GM15510 (cell line): ENCODE data around the gene FGGY.

Experiments
- POLR2A ChIP-seq: IDR thresholded peaks from 3 replicates; pipeline ENCODE4 v1.6.1; 2011; ENCODE audit warnings: borderline replicate concordance; ENCODE audit not compliant: insufficient read length; ENCODE audit errors: extremely low read depth

Gene FGGY

GRCh38 chr1:59276439-59276851, 20.4 kb upstream of the FGGY start:
- TF ChIP-seq POLR2A = no peak

- TF ChIP-seq POLR2A = no peak
These were observed 18.0 kb upstream of the FGGY start for GRCh38 chr1:59278780-59279354.

GRCh38 chr1:59279645-59280044, 17.2 kb upstream of the FGGY start:
- TF ChIP-seq POLR2A = no peak

GRCh38 chr1:59282951-59283350, 13.9 kb upstream of the FGGY start:
- TF ChIP-seq POLR2A = no peak

- TF ChIP-seq POLR2A = no peak
These were observed 11.2 kb upstream of the FGGY start for GRCh38 chr1:59285691-59286090.

- TF ChIP-seq POLR2A = no peak
These were observed 8.8 kb upstream of the FGGY start for GRCh38 chr1:59288046-59288445.

- no peak for TF ChIP-seq POLR2A
These were observed 7.3 kb upstream of the FGGY start for GRCh38 chr1:59289570-59289969.

- TF ChIP-seq POLR2A = no peak
These were observed 6.5 kb upstream of the FGGY start for GRCh38 chr1:59290193-59290949.

- no peak for TF ChIP-seq POLR2A
These were observed 5.3 kb upstream of the FGGY start for GRCh38 chr1:59291561-59291960.

- TF ChIP-seq POLR2A = no peak
These were observed 4.3 kb upstream of the FGGY start for GRCh38 chr1:59292562-59292961.

GRCh38 chr1:59293206-59293605, 3.7 kb upstream of the FGGY start:
- no peak for TF ChIP-seq POLR2A

GRCh38 chr1:59293849-59294248, 3.0 kb upstream of the FGGY start:
- TF ChIP-seq POLR2A = no peak

- no peak for TF ChIP-seq POLR2A
These were observed 2.5 kb upstream of the FGGY start for GRCh38 chr1:59294423-59294822.

- TF ChIP-seq POLR2A = no peak
These were observed 1.3 kb upstream of the FGGY start for GRCh38 chr1:59295618-59296017.

- TF ChIP-seq POLR2A = no peak
These were observed 1.2 kb downstream of the FGGY start for GRCh38 chr1:59298026-59298583.

- TF ChIP-seq POLR2A = no peak
These were observed 1.9 kb downstream of the FGGY start for GRCh38 chr1:59298710-59299346.

- TF ChIP-seq POLR2A = no peak
These were observed 5.4 kb downstream of the FGGY start for GRCh38 chr1:59302297-59302696.

- no peak for TF ChIP-seq POLR2A
These were observed 6.0 kb downstream of the FGGY start for GRCh38 chr1:59302871-59303270.
